ENCODE measurements around the gene PSKH1. TPM values are rescaled to one million over a fixed set of nuclear protein-coding genes. Genes with fewer than 3 reads are reported as not detected.

PSKH1 gene
- total and polyA plus RNA-seq, 9 of the 15 experiments (the other 6 are each of a cell fraction or from before 2014, with no cell fraction given): 0.96 to 20.9 (median 9.4) TPM

- FAIRE-seq (no peak), ATAC-seq (no peak; the same call in 2 of the 3 replicates), DNase-seq (ENCODE audit: extremely low read depth in 1 of 4, low spot score in 3 of 4) (no peak)
- Histone ChIP-seq H3K36me3 (ENCODE audit: control insufficient read depth, insufficient read depth, low read length) (peaks cover 87% of the 10 kb centered on the region; the same call in 2 of the 3 replicates), H4K20me1 (replicated peaks; ENCODE audit: control insufficient read depth, insufficient read depth, low read length) (peaks cover 3% of the 10 kb centered on the region; the same call in 1 of the 2 replicates), H3K79me2 (ENCODE audit: control insufficient read depth, insufficient read depth, low read length) (no peaks in the 10 kb centered on the region), H3K4me1 (replicated peaks in 1 of 2; ENCODE audit: control insufficient read depth in 2 of 2, insufficient read depth in 2 of 2, low read length in 2 of 2) (peaks cover 0 to 34% of the 10 kb centered on the region in 2 experiments; a peak in 2 of 5 replicates), H3K9me1 (ENCODE audit: control insufficient read depth, insufficient read depth, low read length) (no peaks in the 10 kb centered on the region), H3K27ac (ENCODE audit: extremely low read depth, low read depth, low read length) (no peak overlapping the region), H3K4me3 (no peak overlapping the region), H3K9me3 (replicated peaks; ENCODE audit: control insufficient read depth, insufficient read depth, low read depth, low read length) (no peaks in the 10 kb centered on the region; the same call in 1 of the 2 replicates), H3K4me2 (ENCODE audit: insufficient read depth, low read length) (no peak overlapping the region), H3K9ac (ENCODE audit: insufficient read depth in 1 of 2, low read depth in 2 of 2, low read length in 2 of 2) (peak overlapping the region in 1 of 2 experiments; percentile 56; a peak in 1 of 4 replicates), H3K27me3 (ENCODE audit: control insufficient read depth in 2 of 2, insufficient read depth in 2 of 2, low read length in 2 of 2) (no peaks in the 10 kb centered on the region), H2AFZ (ENCODE audit: low read depth, low read length) (no peak overlapping the region)
- BruUV-seq (replicated peaks): no TSS peak
- POLR2A ChIA-PET: interaction anchor here (0.6 to 1.9 kb wide), 7 partner anchors 11 to 74 kb away, joined by 3 to 5 read pairs (median 3); partner anchors contain the start of gene PSMB10
- intact Hi-C loops (cut with micrococcal nuclease): no loop called here
- TF ChIP-seq RBFOX2 (IDR thresholded peaks at IDR 0.05; ENCODE audit: low read depth, low read length): peak; percentile 29; the same call in 1 of the 2 replicates
- no peak for TF ChIP-seq ZNF398 (CRISPR knock-in tag; IDR thresholded peaks at IDR 0.05)
- CTCF ChIA-PET (ENCODE audit: low intra/inter-chr PET ratio): no interaction called here
- 88% methylated on average over 11 of the region's 11 CpGs for WGBS (ENCODE audit: insufficient coverage, low coverage, missing lambda C conversion rate)
- in situ Hi-C loops (cut with MboI): no loop called here
Observed at GRCh38 chr16:67949645-67950044, 56.6 kb downstream of the PSKH1 start.
